Natural killer cell (primary cell): Measurements from ENCODE around the gene DAPK2. TPM values are rescaled to one million over a fixed set of nuclear protein-coding genes. Genes with fewer than 3 reads are reported as not detected.

ENCODE experiments used
- ATAC-seq, 3 donors: fragments of 150-1000 bp in 2 of 3; fragments of 200-7000 bp in 1 of 3; cut with Tn5 transposase; 1 replicate in 1 of 3; 2 replicates in 2 of 3; pipeline ENCODE4 v1.10.0; 2021; ENCODE audit warnings: mild to moderate bottlenecking in 2 of 3, moderate library complexity in 2 of 3
- DNase-seq, 2 donors: peaks; one replicate each; pipeline versions ENCODE4 v3.0.0 to v3.0.0-alpha.2; 2013 to 2021; ENCODE audit warnings: mixed read lengths in 1 of 2
- H3K27ac ChIP-seq: one replicate; pipeline ENCODE4 v1.5.1; 2013; ENCODE audit warnings: mild to moderate bottlenecking, low read length
- H3K27me3 ChIP-seq: one replicate; pipeline ENCODE4 v1.6.1; 2013; ENCODE audit warnings: low read length; ENCODE audit not compliant: control insufficient read depth, insufficient read depth
- H3K36me3 ChIP-seq: one replicate; pipeline ENCODE4 v1.6.1; 2013; ENCODE audit warnings: low read length; ENCODE audit not compliant: control insufficient read depth, insufficient read depth
- H3K4me1 ChIP-seq: one replicate; pipeline ENCODE4 v1.6.1; 2013; ENCODE audit warnings: low read length; ENCODE audit not compliant: control insufficient read depth, insufficient read depth
- H3K4me3 ChIP-seq: one replicate; pipeline ENCODE4 v1.5.1; 2013; ENCODE audit warnings: low read length
- H3K9me3 ChIP-seq: one replicate; pipeline ENCODE4 v1.6.1; 2013; ENCODE audit warnings: low read length; ENCODE audit not compliant: control insufficient read depth, insufficient read depth
- H3K27ac Mint-ChIP-seq, 2 donors: one replicate each; pipeline ENCODE4 v1.8.0; 2022; ENCODE audit warnings: mild to moderate bottlenecking in 2 of 2, mixed read lengths in 2 of 2, moderate library complexity in 1 of 2
- H3K27me3 Mint-ChIP-seq, 2 donors: one replicate each; pipeline ENCODE4 v1.8.0; 2022; ENCODE audit warnings: low read depth in 2 of 2, mixed read lengths in 2 of 2
- H3K36me3 Mint-ChIP-seq: one replicate; pipeline ENCODE4 v1.8.0; 2022; ENCODE audit warnings: mixed read lengths
- H3K4me1 Mint-ChIP-seq, 2 donors: one replicate each; pipeline ENCODE4 v1.8.0; 2022; ENCODE audit warnings: mixed read lengths in 2 of 2
- H3K4me3 Mint-ChIP-seq: one replicate; pipeline ENCODE4 v1.8.0; 2022; ENCODE audit warnings: mild to moderate bottlenecking, moderate library complexity, mixed read lengths
- H3K9me3 Mint-ChIP-seq, 2 donors: one replicate each; pipeline ENCODE4 v1.8.0; 2022; ENCODE audit warnings: mixed read lengths in 2 of 2
- WGBS: methylation state at CpG from one replicate; pipeline ENCODE4 v1.1.7; 2013; ENCODE audit warnings: missing lambda C conversion rate; ENCODE audit not compliant: insufficient coverage; 5-methylcytosine and 5-hydroxymethylcytosine counted together
- intact Hi-C: fragments of 100-400 bp; cut with micrococcal nuclease; formaldehyde crosslinking; loops from one replicate; pipeline ENCODE4 v1.14.2; 2022
- total RNA-seq, 4 donors: library from RNA; stranded (reverse); fragments of 120-200 nt in 1 of 4; gene quantifications; one replicate each; pipeline versions ENCODE4 v1.2.3 to v1.2.4, GENCODE V29; 2013 to 2022
- TF ChIP-seq, protein P1 (sequence below): fragments of 200-600 bp; IDR thresholded peaks from one replicate; pipeline ENCODE4 v1.8.0; 2022; ENCODE audit warnings: antibody characterized with exemption

The DAPK2 gene
- total RNA-seq, 3 donors from 2014 or later (not counting 1 experiment from before 2014, with no cell fraction given): 3.7 to 25.3 (median 6.0) TPM

DNA sequence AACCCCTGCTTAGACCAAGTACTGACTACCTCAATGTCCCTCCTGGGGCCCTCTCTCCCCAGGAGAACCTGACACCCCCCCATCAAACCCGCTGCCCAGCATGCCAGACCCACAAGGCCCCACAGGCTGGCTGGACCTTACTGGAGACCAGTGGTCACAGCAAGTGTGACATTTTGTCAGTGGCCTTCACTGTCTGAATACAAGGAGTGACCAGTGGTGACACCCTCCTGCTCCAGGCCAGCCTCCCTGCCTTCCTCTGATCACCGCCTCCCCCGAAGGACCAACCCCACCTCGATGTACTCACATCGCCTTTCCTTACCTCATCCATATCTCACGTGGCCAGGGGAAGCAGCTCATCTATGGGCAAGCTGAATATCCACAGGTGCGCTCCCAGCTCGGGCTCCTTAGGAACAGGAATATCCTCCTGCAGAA, 150.5 kb downstream of the DAPK2 start:
- no peak for DNase-seq

GRCh38 chr15:63895194-63895593, 151.1 kb downstream of the DAPK2 start:
- no peaks in the 10 kb centered on the region for H3K27me3 ChIP-seq
- intact Hi-C loops: loop anchor here (5.0 to 10.0 kb wide), 3 partner anchors 42 to 700 kb away; partner anchors contain the start of gene DAPK2
- H3K4me1 Mint-ChIP-seq: peaks cover 89 to 90% of the 10 kb centered on the region in 2 donors
- TF ChIP-seq, protein P1, sequence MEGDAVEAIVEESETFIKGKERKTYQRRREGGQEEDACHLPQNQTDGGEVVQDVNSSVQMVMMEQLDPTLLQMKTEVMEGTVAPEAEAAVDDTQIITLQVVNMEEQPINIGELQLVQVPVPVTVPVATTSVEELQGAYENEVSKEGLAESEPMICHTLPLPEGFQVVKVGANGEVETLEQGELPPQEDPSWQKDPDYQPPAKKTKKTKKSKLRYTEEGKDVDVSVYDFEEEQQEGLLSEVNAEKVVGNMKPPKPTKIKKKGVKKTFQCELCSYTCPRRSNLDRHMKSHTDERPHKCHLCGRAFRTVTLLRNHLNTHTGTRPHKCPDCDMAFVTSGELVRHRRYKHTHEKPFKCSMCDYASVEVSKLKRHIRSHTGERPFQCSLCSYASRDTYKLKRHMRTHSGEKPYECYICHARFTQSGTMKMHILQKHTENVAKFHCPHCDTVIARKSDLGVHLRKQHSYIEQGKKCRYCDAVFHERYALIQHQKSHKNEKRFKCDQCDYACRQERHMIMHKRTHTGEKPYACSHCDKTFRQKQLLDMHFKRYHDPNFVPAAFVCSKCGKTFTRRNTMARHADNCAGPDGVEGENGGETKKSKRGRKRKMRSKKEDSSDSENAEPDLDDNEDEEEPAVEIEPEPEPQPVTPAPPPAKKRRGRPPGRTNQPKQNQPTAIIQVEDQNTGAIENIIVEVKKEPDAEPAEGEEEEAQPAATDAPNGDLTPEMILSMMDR: no peak
- H3K9me3 ChIP-seq: no peaks in the 10 kb centered on the region
- no peaks in the 10 kb centered on the region for H3K36me3 ChIP-seq
- peak overlapping the region; percentile 83 for H3K4me3 Mint-ChIP-seq
- no peaks in the 10 kb centered on the region for H3K27me3 Mint-ChIP-seq
- H3K36me3 Mint-ChIP-seq: no peaks in the 10 kb centered on the region
- ATAC-seq (no peak), DNase-seq (no peak)
- peak overlapping the region; percentile 75 to 96 for H3K27ac Mint-ChIP-seq
- no peak overlapping the region for H3K4me3 ChIP-seq
- 86% methylated on average over 6 of the region's 6 CpGs for WGBS
- H3K9me3 Mint-ChIP-seq: no peaks in the 10 kb centered on the region
- peaks cover 98% of the 10 kb centered on the region for H3K4me1 ChIP-seq
- H3K27ac ChIP-seq: no peak overlapping the region

More for the DNA sequence above, 150.5 kb downstream of the DAPK2 start:
- Histone ChIP-seq H3K4me3 (no peak overlapping the region), H3K4me1 (peaks cover 100% of the 10 kb centered on the region), H3K27me3 (no peaks in the 10 kb centered on the region), H3K36me3 (no peaks in the 10 kb centered on the region), H3K9me3 (no peaks in the 10 kb centered on the region), H3K27ac (no peak overlapping the region)
- 84% methylated on average over 8 of the region's 8 CpGs for WGBS
- Mint-ChIP-seq H3K9me3 (no peaks in the 10 kb centered on the region), H3K4me1 (peaks cover 94 to 96% of the 10 kb centered on the region in 2 donors), H3K36me3 (no peaks in the 10 kb centered on the region), H3K4me3 (peak overlapping the region; percentile 83), H3K27me3 (no peaks in the 10 kb centered on the region), H3K27ac (peak overlapping the region; percentile 75 to 96)
- ATAC-seq: no peak
- TF ChIP-seq, protein P1: no peak
- intact Hi-C loops: loop anchor here (1.0 to 10.0 kb wide), 4 partner anchors 10 to 701 kb away; partner anchors contain the start of gene DAPK2

GRCh38 chr15:63894662-63894949, 151.7 kb downstream of the DAPK2 start:
- DNase-seq (no peak), ATAC-seq (no peak)
- H3K9me3 ChIP-seq: no peaks in the 10 kb centered on the region
- H3K36me3 Mint-ChIP-seq: no peaks in the 10 kb centered on the region
- peak overlapping the region in 1 of 2 donors; percentile 96 for H3K27ac Mint-ChIP-seq
- H3K27me3 ChIP-seq: no peaks in the 10 kb centered on the region
- 98% methylated on average over 6 of the region's 6 CpGs for WGBS
- no peak overlapping the region for H3K4me3 Mint-ChIP-seq
- no peaks in the 10 kb centered on the region for H3K27me3 Mint-ChIP-seq
- intact Hi-C loops: loop anchor here (5.0 to 10.0 kb wide), 3 partner anchors 150 to 700 kb away; partner anchors contain the start of gene DAPK2
- TF ChIP-seq, protein P1: no peak
- H3K4me3 ChIP-seq: no peak overlapping the region
- H3K4me1 Mint-ChIP-seq: peaks cover 83 to 84% of the 10 kb centered on the region in 2 donors
- peaks cover 92% of the 10 kb centered on the region for H3K4me1 ChIP-seq
- no peaks in the 10 kb centered on the region for H3K9me3 Mint-ChIP-seq
- H3K36me3 ChIP-seq: no peaks in the 10 kb centered on the region
- no peak overlapping the region for H3K27ac ChIP-seq
